ENCODE data around the gene PITX1.
A peak's percentile ranks its signal among the peaks of the same experiment; 100 is the strongest.

PITX1 gene

DNA sequence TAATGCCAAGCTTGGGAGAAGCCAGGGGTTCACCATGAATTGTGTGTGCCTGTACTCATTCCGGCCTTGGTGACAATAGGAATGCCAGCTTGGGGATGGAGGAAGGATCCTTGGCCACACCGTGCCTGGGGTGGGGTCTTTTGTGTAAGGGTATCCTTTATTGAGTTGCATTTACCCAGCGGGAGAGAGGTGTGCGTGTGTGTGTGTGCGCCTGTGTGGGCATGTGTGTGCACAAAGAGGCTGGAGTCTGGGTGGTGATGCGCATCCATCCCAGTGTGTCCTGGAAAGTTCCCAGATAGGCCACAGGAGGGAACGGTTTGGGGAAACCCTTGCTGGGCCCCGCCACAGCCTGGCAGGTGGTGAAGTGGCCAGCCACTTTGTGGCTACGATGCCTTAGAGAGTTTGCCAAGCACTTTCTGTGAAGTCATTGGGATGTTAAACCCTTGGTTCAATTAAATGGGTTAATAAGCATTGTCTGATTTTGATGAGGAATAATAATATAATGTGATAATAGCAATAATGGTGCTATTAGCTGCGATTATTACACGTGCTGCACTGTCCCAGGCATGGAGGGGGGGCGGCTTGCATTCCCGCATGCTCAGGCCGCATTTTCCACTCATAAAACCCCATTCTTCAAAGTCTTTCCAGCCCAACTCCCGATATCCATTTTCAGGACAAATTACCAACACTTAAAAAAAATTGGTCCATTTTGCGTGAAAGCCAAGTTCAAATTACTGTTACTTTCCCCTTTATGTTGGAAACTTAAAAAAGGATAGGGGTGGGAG lies 13.7 kb downstream of the PITX1 start:
- no peak for DNase-seq
- Histone ChIP-seq H3K36me3 (replicated peaks) (no peaks in the 10 kb centered on the region), H3K4me3 (ENCODE audit: low read depth, low read length) (no peak overlapping the region), H3K27me3 (replicated peaks) (peaks cover 2% of the 10 kb centered on the region), H3K27ac (no peak overlapping the region)
- TF ChIP-seq, protein P1, sequence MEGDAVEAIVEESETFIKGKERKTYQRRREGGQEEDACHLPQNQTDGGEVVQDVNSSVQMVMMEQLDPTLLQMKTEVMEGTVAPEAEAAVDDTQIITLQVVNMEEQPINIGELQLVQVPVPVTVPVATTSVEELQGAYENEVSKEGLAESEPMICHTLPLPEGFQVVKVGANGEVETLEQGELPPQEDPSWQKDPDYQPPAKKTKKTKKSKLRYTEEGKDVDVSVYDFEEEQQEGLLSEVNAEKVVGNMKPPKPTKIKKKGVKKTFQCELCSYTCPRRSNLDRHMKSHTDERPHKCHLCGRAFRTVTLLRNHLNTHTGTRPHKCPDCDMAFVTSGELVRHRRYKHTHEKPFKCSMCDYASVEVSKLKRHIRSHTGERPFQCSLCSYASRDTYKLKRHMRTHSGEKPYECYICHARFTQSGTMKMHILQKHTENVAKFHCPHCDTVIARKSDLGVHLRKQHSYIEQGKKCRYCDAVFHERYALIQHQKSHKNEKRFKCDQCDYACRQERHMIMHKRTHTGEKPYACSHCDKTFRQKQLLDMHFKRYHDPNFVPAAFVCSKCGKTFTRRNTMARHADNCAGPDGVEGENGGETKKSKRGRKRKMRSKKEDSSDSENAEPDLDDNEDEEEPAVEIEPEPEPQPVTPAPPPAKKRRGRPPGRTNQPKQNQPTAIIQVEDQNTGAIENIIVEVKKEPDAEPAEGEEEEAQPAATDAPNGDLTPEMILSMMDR (IDR thresholded peaks at IDR 0.05; ENCODE audit: low read depth, low read length, missing control alignments): peak; percentile 12
- in situ Hi-C loops (cut with HindIII; ENCODE audit: low pct_ligation_motif_present, low sequenced_read_pairs): no loop called here

DNA sequence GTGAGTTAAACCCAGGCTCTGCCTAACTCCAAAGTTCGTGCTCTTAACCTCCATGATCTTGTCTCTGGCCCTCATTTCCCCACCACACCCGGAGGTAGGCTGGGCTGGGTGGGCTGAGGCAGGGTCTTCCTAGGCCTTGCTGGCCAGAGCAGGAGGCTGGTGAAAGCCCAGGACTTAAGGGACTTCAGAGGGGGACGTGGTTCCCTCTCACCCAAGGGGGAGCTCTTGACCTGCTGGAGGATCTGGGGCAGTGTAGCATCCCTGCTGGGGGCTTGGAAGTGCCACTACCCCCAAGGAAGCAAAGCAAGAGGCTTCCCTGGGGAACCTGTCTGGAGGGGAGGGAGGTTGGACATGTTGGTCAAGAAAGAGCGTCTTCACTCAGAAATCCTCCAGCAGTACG lies 14.7 kb downstream of the PITX1 start:
- TF ChIP-seq, protein P1 (IDR thresholded peaks at IDR 0.05; ENCODE audit: low read depth, low read length, missing control alignments): no peak
- Histone ChIP-seq H3K4me3 (ENCODE audit: low read depth, low read length) (no peak overlapping the region), H3K27ac (no peak overlapping the region), H3K36me3 (replicated peaks) (no peaks in the 10 kb centered on the region), H3K27me3 (replicated peaks) (peaks cover 2% of the 10 kb centered on the region)
- DNase-seq: no peak
- in situ Hi-C loops (cut with HindIII; ENCODE audit: low pct_ligation_motif_present, low sequenced_read_pairs): no loop called here

DNA sequence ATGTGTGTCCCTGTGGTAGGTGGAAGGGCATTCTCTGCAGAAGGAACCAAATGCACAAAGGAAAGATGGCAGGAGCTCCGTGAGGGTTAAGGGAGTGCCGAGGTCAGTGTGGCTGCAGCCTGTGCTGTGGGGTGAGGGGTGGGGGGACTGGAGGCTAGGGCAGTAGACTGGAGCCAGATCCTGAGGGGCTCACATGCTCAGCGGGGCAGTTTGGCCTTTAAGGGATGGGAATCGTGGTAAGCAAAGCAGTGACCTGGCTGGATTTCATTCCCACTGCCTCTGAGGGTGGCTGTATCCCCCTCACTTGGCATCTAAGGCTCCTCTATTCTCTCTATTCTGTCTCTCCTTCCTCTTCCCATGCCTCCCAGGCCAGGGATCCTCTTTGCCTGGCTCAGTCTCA lies 15.6 kb downstream of the PITX1 start:
- in situ Hi-C loops (cut with HindIII; ENCODE audit: low pct_ligation_motif_present, low sequenced_read_pairs): no loop called here
- Histone ChIP-seq H3K27ac (no peak overlapping the region), H3K36me3 (replicated peaks) (no peaks in the 10 kb centered on the region), H3K4me3 (ENCODE audit: low read depth, low read length) (no peak overlapping the region), H3K27me3 (replicated peaks) (peaks cover 2% of the 10 kb centered on the region)
- TF ChIP-seq, protein P1 (IDR thresholded peaks at IDR 0.05; ENCODE audit: low read depth, low read length, missing control alignments): no peak
- DNase-seq: no peak

DNA sequence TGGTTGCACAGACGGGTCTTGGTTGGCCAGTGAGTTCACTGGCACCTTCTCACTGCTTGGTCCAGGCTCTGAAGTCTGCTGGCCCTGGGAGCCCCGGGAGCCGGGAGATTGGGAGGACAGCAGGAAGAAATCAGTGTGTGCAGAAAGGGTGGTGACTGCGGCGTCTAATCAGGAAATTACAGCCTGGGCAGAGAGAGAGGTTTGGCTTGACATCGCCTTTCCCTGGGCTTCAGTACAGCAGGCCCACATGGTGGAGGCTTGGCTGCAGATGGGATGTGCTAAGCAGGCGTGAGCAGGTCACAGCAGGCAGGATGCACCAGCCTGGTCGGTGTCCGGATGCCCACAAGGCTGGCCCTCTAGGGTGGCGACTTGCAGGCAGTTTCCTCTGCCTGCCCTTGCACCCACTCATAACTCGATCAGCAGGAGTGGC lies 17.2 kb downstream of the PITX1 start:
- DNase-seq: no peak
- in situ Hi-C loops (cut with HindIII; ENCODE audit: low pct_ligation_motif_present, low sequenced_read_pairs): no loop called here
- H3K27me3 ChIP-seq (replicated peaks): peaks cover 2% of the 10 kb centered on the region
- no peak overlapping the region for H3K27ac ChIP-seq
- no peak overlapping the region for H3K4me3 ChIP-seq (ENCODE audit: low read depth, low read length)
- TF ChIP-seq, protein P1 (IDR thresholded peaks at IDR 0.05; ENCODE audit: low read depth, low read length, missing control alignments): no peak
- H3K36me3 ChIP-seq (replicated peaks): no peaks in the 10 kb centered on the region

DNA sequence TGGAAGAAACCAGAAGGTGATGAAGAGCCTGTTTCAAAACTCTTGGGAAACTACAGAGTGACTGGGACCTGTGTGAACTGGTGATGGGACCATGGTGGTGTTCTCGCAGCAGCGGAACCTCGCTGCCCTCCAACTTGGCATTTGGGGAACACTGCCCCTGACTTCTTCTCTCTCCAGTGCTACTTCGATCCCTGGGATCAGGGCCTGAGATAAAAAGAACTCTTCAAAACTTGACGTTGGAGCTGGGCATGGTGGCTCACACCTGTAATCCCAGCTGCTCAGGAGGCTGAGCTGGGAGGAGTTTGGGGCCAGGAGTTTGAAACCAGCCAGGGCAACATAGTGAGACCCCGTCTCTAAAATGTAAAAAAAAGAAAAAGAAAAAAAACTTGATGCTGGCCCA lies 18.1 kb downstream of the PITX1 start:
- no peaks in the 10 kb centered on the region for H3K36me3 ChIP-seq (replicated peaks)
- H3K27me3 ChIP-seq (replicated peaks): peaks cover under 1% of the 10 kb centered on the region
- no peak overlapping the region for H3K27ac ChIP-seq
- DNase-seq: no peak
- in situ Hi-C loops (cut with HindIII; ENCODE audit: low pct_ligation_motif_present, low sequenced_read_pairs): no loop called here
- TF ChIP-seq, protein P1 (IDR thresholded peaks at IDR 0.05; ENCODE audit: low read depth, low read length, missing control alignments): no peak
- H3K4me3 ChIP-seq (ENCODE audit: low read depth, low read length): no peak overlapping the region

Data from brain microvascular endothelial cell (primary cell).